ENCODE measurements around the gene PPT2.
"Not testable (repeated sequence)": the region's sequence is repeated elsewhere in the genome, so short reads cannot be mapped to it uniquely, and the experiment has no call there.

PPT2 gene

GRCh38 chr6:32127717-32128592 is 26.0 kb upstream of the PPT2 start, which contains the start of gene ATF6B:
Gene ATF6B (minus strand): TSS chr6:32128246. CDS start chr6:32128207, 39 bp downstream.
- peak; percentile 99 for DNase-seq (ENCODE audit: low spot score)

GRCh38 chr6:32128751-32129296 is 25.1 kb upstream of the PPT2 start:
- no peak for DNase-seq (ENCODE audit: low spot score)

- DNase-seq (ENCODE audit: low spot score), result no peak
These were observed 24.4 kb upstream of the PPT2 start for GRCh38 chr6:32129297-32130088.

GRCh38 chr6:32131439-32131948 is 22.4 kb upstream of the PPT2 start:
- no peak for DNase-seq (ENCODE audit: low spot score)

GRCh38 chr6:32132110-32132509 is 21.8 kb upstream of the PPT2 start:
- no peak for DNase-seq (ENCODE audit: low spot score)

- no peak for DNase-seq (ENCODE audit: low spot score)
These were observed 20.2 kb upstream of the PPT2 start for GRCh38 chr6:32133786-32134185.

GRCh38 chr6:32137454-32137853 is 16.5 kb upstream of the PPT2 start:
- no peak for DNase-seq (ENCODE audit: low spot score)

- DNase-seq (ENCODE audit: low spot score), result no peak
These were observed 14.4 kb upstream of the PPT2 start for GRCh38 chr6:32139590-32139989.

GRCh38 chr6:32140420-32141046 is 13.4 kb upstream of the PPT2 start:
- DNase-seq (ENCODE audit: low spot score), result no peak

GRCh38 chr6:32144238-32144637 is 9.7 kb upstream of the PPT2 start:
- not testable (repeated sequence) for DNase-seq (ENCODE audit: low spot score)

GRCh38 chr6:32146287-32146686 is 7.7 kb upstream of the PPT2 start:
- DNase-seq (ENCODE audit: low spot score), result no peak

- no peak for DNase-seq (ENCODE audit: low spot score)
These were observed 7.3 kb upstream of the PPT2 start for GRCh38 chr6:32146687-32147086.

GRCh38 chr6:32147401-32148132 is 6.4 kb upstream of the PPT2 start:
- no peak for DNase-seq (ENCODE audit: low spot score)

- peak; percentile 41 for DNase-seq (ENCODE audit: low spot score)
These were observed 5.5 kb upstream of the PPT2 start for GRCh38 chr6:32148289-32149091.

- no peak for DNase-seq (ENCODE audit: low spot score)
These were observed 4.7 kb upstream of the PPT2 start for GRCh38 chr6:32149092-32149755.

- no peak for DNase-seq (ENCODE audit: low spot score)
These were observed 3.7 kb upstream of the PPT2 start for GRCh38 chr6:32149932-32150870.

- DNase-seq (ENCODE audit: low spot score), result no peak
These were observed 2.6 kb upstream of the PPT2 start for GRCh38 chr6:32151181-32151862.

All from activated CD4-positive, alpha-beta T cell treated with anti-CD3 and anti-CD28 coated beads, Interleukin-2, Interleukin-4, amounts not matched to agents 100 ng/mL and 50 ng/mL, durations not matched to agents 16 hours and 8 hours (primary cell).